HG03354 (cell line): ENCODE results near the gene NR4A3.

Experiments
- ATAC-seq: cut with Tn5 transposase; IDR thresholded peaks from one replicate; pipeline ENCODE4 v1.9.1; 2021; ENCODE audit warnings: mild to moderate bottlenecking; ENCODE audit not compliant: unreplicated experiment, poor library complexity, severe bottlenecking

Gene NR4A3

DNA sequence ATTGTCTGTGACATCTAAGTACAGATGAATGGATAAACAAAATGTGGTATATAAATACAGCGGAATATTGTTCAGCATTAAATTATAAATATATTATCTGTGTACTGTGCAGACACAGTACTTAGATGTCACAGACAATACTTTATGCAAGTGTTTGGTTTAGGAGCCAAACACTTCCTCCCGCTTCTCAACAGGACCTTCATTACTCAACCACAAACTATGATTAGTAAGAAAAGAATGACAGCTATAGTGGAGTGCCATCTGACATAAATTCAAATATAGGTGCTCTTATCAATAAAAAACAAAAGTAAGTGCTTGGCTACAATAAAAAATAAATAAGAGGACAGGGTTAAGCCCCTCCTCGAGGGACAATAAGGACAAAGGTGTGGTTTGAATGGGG, 45.9 kb downstream of the NR4A3 start:
- ATAC-seq: peak; percentile 31

DNA sequence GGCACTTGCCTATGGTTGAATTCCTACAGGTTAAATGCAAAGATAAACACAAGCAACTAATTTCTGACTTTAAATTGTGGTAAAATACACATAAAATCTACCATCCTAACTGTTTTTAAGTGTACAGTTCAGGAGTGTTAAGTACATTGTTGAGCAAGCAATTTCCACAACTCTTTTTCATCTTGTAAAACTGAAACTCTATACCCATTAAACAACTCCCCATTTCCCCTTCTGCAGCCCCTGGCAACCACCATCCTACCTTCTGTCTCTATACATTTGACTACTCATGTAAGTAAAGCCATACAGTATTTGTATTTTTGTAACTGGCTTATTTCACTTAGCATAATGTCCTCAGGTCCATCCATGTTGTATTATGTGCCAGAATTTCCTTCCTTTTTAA, 46.3 kb downstream of the NR4A3 start:
- peak; percentile 72 for ATAC-seq

DNA sequence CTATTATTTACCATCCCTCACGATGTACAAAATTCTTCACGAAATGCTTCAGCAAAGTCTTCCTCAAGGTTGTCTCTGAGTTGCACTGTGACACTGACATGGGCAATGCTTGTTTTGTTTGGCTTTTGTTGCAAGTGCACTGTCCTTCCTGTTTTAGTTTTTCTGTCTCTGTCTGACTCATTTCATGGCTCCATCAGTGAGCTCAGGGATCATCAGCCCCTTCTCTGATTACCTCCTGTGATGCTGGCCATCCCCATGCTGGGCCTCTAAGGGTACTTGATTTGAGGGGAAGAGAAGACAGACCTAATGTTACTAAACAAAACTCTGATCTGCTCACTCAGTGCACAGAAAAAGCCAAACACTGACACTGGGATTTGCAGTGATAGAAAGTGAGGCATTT, 47.2 kb downstream of the NR4A3 start:
- peak; percentile 75 for ATAC-seq

DNA sequence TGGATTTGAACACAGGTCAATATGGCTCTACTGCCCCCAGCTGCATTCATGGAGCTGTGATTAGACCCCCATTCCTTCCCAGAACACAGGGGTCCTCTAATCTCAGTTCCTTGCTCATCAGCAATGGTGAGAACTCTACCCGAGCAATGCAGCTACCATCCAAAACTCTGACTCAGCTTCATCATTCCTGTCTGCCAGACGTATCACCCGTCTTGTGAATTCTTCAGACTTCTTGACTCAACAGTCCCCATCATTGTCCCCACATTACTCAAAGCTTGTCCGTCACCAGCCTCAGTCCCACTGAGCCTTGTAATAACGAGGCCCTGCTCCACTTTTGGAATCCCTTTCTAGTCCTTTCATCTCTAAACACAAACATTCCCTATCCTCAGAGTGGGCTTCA, 48.4 kb downstream of the NR4A3 start:
- no peak for ATAC-seq

DNA sequence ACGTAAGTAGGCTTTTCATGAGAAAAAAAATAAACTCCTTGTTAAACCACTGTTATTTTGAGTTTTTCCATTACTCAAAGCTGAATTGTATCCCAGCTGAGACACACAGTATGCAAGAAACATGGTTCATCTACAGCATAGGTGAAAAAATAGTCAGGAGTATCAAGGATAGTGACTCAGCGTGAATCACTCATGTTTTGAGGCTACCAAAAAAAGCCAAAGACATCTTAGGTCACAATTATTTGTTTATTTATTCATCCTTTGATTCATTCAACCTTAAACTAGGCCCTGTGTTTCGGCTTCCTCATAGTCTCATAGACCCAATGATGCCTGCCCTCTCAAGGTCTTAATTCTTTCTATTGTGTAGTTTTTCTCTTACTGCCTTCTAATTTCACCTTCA, 51.8 kb downstream of the NR4A3 start:
- ATAC-seq: no peak

DNA sequence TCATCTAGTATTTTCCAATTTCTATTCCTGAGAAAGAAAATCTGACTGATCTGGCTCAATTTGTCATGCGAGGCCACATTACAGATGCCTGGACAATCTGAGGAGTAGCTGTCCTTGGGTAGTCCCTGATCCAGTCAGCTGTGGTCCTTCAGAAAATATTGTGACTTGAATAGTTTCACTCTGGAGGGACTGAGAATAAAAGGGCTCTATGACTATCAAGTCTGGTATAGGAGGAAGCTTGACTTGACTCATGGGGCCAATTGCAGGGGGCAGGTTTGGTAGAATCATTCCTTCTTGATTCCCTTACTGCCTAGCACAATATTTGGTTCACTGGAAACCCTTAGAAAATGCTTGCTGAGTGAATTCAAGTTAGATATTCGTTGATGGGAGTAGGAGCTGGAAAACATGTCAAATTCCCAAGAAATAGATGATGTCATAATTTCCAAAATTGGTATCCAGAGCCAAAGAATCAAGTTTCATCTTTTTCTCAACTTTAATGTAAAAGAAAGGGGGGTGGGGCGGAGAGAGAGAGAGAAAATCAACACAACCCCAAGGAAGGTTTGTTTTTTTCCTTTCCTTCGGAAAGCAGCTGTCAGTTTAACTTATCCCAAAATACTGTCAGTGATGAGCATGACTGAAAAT, 52.4 kb downstream of the NR4A3 start:
- ATAC-seq: no peak

DNA sequence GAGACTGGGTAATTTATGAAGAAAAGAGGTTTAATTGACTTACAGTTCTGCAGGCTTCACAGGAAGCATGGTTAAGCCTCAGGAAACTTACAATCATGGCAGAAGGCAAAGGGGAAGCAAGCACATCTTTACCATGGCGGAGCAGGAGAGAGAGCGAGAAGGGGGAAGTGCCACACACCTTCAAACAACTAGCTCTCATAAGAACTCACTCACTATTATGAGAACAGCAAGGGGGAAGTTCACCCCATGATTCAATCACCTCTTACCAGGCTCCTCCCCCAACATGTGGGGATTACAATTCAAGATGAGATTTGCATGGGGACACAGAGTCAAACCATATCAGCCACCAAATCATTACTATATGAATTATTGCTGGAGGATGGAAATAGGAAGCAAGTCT, 54.5 kb downstream of the NR4A3 start:
- ATAC-seq: no peak

DNA sequence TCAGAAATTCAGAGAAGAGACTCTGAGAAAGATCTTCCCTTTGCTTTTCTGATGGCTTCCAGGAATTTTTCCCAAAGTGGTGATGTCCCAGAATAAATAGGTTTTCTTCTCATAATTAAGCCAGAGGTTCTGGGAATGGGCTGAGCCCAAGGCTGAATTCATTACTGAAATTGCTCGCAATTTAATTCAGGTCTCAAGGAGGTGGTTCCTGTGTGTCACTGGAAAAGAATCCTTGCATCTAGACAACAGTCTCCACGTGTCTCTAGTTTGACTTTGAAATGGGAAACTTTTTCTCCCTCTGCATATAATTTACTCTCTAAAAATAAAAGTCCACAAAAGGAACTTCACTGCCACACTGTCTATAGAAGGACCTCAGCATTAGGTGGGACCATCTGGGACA, 57.0 kb downstream of the NR4A3 start:
- no peak for ATAC-seq

DNA sequence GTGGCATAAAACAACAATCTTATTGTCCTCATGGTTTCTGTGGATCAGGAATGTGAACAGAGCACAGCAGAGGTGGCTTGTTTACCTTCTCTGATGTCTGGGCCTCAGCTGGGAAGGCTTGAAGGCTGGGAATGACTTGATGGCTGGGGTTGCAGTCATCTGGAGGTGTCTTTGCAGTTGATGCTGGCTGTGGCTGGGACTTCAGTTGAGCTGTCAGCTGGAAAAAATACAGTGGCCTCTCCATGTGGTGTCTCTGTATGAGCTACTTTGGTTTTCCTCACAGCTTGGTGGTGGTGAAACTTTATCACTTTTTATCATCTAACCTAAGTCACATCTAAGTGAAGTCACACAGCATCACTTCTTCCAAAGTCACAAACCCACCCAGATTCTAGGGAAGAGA, 60.1 kb downstream of the NR4A3 start:
- no peak for ATAC-seq

DNA sequence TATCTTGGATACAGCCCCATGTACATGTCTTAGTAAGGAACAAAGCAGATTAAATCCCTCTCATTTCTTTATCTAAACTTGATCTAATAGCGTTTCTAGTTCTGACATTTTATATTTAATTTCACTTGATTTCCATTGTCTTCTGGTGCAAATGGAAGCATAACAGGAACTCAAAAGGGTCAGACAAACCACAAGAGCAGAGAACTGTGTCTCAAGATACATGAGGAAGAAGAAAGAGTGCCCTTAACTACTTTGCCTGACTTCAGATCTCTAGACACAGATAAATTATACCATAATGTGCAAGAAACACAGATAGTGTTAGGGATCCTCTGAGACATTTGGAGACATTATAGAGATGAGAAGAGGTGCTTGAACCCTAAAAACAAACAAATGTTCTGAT, 64.1 kb downstream of the NR4A3 start:
- ATAC-seq: no peak

DNA sequence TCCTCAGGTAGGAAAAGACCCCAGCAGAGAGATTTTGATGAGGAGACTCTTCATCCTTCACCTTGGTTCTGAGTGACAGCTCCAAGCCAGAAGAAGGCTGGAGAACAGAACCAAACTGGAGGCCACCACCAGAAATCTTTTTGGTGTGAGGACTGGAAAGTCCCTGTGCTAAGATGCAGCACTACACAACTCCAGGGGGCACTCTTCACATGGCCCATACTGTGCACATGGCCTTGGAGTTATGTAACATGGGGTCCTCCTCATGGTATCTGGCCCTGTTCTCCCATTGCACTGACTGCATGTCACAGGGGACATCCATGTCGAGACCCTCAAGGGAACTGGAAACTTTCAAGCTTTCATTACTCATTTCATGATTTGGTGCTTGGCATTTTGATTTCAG, 67.4 kb downstream of the NR4A3 start:
- no peak for ATAC-seq

DNA sequence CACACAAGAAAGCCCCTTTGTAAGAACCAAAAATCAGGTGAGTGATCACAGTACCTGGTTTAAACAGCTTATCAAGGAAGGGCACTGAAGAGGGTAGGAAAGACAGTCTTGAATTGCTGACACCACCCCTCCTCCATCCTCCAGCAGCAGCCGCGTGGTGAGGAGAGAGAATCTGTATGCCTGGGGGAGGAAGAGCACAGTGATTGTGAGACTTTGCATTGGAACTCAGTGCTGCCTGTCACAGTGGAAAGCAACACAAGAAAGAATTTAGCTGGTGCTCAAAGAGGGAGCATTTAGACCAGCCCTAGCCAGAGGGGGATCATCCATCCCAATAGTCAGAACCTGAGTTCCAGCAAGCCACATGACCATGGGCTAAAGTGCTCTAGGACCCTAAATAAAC, 73.1 kb downstream of the NR4A3 start:
- ATAC-seq: no peak

DNA sequence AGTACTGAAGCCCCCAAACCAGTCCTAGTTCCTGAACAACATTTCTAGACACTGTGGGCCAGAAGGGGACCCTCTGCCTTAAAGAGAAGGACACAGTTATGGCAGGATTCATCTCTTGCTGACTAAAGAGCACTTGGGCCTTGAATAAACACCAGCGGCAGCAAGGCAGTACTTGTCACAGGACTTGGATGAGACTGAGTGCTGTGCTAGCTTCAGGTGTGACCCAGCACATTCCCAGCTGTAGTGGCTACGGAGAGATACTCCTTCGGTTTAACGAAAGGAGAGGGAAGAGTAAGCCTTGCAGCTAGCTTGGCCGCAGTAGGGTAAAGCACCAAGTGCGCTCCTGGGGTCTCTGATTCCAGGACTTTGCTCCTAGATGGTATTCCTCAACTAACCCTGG, 73.8 kb downstream of the NR4A3 start:
- no peak for ATAC-seq

DNA sequence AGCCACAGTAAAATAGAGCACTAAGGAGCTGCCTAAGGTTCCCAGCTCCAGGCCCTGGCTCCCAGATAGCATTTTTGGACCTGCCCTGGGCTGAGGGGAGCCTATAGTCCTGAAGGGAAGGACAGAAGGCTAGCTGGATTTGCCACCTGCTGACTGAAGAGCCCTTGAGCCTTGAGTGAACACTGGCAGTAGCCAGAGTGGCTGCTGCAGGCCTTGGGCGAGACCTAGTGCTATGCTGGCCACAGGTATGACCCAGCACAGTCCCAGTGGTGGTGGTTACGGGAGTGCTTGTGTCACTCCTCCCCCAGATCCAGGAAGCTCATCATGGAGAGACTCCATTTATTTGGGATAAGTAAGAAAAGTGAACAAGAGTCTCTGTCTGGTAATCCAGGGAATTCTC, 74.4 kb downstream of the NR4A3 start:
- ATAC-seq: no peak

DNA sequence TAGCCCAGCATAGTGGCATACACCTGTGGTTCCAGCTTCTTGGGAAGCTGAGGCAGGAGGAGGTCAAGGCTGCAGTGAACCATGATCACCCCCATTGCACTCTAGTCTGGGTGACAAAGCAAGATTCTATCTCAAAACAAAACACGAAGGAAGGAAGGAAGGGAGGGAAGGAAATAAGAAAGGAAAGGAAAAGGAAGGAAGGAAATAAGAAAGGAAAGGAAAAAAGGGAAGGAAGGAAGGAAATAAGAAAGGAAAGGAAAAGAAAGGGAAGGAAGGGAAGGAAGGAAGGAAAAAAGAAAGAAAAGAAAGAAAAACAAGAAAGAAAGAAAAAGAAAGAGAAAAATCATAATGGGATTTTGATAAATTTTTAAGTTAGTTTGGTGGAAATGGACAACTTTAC, 81.7 kb downstream of the NR4A3 start:
- ATAC-seq: no peak

DNA sequence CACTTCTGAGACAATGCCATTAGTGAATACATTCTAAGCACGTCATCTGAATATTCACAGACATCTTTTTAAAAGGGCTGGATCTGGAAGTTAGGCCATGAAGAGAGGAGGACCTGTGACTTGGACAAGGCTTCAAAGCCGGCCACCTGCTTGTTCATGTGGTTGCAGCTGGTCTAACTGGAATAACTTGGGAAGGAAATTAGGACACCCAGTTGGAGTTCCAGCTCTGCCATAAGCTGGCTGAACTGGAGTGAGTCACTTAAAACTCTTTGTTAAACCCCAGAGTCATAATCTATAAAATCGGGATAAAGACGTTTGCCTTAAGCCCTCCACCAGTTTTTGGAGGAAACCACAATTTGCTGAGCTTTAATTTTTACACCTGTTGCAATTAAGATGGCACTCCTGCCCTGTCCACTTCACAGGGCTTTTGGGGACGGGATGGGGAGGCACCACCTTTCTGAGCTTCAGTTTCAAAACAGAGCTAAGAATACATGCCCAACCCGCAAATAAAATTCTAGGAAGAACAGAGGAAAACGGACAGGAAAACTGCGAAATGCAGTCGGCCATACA, 84.2 kb downstream of the NR4A3 start:
- ATAC-seq: peak; percentile 2

DNA sequence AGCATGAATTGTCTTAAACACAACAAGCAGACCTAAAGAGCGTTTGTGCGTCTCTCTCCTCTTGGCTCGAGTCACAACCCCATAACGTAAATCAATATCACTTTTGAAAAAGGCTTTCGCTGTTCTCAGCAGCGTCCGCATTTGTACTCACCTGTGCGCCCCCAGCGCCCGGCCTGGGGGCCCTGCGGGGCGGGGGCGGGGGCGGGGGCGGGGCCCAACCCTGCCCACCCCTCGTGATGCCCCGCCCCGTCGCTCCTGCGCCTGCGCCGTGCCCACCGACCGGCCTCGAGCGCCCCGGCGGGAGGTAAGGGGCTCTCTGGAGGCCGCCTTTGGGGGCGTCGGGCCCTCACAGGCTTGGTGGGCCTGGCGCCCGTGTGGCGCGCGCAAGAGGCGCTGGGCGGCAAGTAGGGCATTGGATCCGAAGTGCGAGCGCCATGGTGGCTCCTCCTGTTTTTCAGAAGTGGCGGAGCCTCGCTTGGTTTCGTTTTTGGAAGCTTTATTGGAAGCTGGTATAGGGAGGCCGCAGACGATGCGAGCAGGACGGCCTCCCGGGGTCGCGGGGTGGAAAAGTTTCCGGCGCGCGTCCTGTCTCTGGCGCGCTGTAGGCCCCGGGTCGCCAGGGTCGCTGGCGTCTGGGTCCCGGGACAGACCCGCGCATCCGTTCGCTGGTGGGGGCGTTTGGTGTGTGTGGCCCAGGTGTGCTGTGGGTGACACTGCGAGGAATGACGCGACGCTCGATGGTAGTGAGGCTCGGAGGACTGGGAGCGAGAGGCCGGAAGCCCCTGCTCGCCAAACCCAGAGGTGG, 84.9 kb downstream of the NR4A3 start, which contains the start of gene STX17:
STX17 (plus strand) TSS at position 252 of the 805 bp plus-strand sequence. CDS start 8,586 bp downstream, outside the sequence.
- peak; percentile 92 for ATAC-seq

DNA sequence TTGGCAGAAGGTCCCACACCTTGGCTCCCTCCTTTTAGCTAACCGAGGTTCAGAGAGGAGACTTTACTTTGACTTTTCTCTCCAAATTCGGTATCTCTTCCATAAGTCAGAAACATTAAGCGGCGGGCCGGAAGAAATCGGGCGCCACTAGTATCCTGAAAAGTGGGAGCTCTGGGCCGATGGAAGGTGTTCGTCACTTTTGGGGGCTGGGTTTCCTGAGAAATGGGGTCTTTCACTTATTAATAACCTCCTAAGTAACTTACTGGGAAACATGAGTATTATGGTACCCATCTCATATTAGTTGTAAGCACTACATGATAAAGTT, 85.5 kb downstream of the NR4A3 start:
- ATAC-seq: no peak

DNA sequence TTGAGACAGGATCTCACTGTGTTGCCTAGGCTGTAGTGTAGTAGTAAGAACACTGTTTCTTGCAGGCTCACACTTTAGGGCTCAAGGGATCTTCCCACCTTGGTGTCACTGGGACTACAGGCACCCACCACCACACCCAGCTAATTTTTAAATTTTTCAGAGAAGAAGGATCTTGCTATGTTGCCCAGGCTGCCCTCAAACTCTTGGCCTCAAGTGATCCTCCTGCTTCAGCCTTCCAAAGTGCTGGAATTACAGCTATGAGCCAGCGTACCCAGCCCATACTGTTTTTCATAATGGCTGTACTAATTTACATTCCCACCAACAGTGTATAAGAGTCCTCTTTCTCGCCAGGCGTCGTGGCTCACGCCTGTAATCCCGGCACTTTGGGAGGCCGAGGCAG, 89.9 kb downstream of the NR4A3 start:
- ATAC-seq: no peak
